K562 (cell line): Measurements from ENCODE around the gene ANAPC2. TPM values are rescaled to one million over a fixed set of nuclear protein-coding genes. Genes with fewer than 3 reads are reported as not detected.

Experiments used
- ATAC-seq: fragments of 200-7000 bp; cut with Tn5 transposase; 3 replicates; pipeline ENCODE4 v1.9.1; 2020; ENCODE audit warnings: moderate library complexity
- BruUV-seq: library from RNA; stranded (reverse); fragments of 400-500 nt; replicated peaks from 2 replicates; lab custom pipeline; 2021; lab: Mats Ljungman, UMichigan
- CTCF ChIA-PET: fragments of 300-600 bp; formaldehyde crosslinking; extraction: SDS; loops from one replicate; lab custom pipeline; 2021; ENCODE audit warnings: low intra/inter-chr PET ratio; lab: Yijun Ruan, JAX
- POLR2A ChIA-PET: fragments of 300-600, 350-650 bp; sonication (Branson Sonifier 250); formaldehyde crosslinking; extraction: SDS; loops from one replicate; lab custom pipeline; 2021; ENCODE audit warnings: antibody characterized with exemption, inconsistent platforms; lab: Yijun Ruan, JAX
- DNase-seq, 4 experiments: peaks; one replicate each; pipeline versions ENCODE4 v3.0.0 to v3.0.0-alpha.2; 2011 to 2018; ENCODE audit warnings: low spot score in 3 of 4, mixed read lengths in 3 of 4; ENCODE audit errors: extremely low read depth in 1 of 4
- FAIRE-seq: peaks from 2 replicates; lab custom pipeline; 2011; peaks lifted over from hg19 to GRCh38; lab: Jason Lieb, UNC
- H2AFZ ChIP-seq: 2 replicates; pipeline ENCODE4 v1.6.0; 2011; ENCODE audit warnings: low read depth, low read length, control low read depth, inconsistent platforms
- H3K27ac ChIP-seq: fragments of 200-600 bp; 3 replicates; pipeline ENCODE4 v1.8.0; 2011; ENCODE audit warnings: low read depth, mild to moderate bottlenecking, control low read depth, inconsistent platforms, low read length, moderate library complexity, mixed read lengths; ENCODE audit errors: extremely low read depth
- H3K27me3 ChIP-seq, 2 experiments: fragments of 300-600 bp in 1 of 2; 2 replicates in 1 of 2; 3 replicates in 1 of 2; pipeline versions ENCODE4 v1.6.0 to v1.8.0; 2011; ENCODE audit warnings: inconsistent platforms in 2 of 2, low read length in 2 of 2, mild to moderate bottlenecking in 1 of 2, mixed read lengths in 1 of 2, moderate library complexity in 1 of 2; ENCODE audit not compliant: control insufficient read depth in 2 of 2, insufficient read depth in 2 of 2
- H3K36me3 ChIP-seq: fragments of 300-600 bp; 3 replicates; pipeline ENCODE4 v1.8.0; 2011; ENCODE audit warnings: mild to moderate bottlenecking, low read length, inconsistent platforms; ENCODE audit not compliant: control insufficient read depth, insufficient read depth
- H3K4me1 ChIP-seq, 2 experiments: fragments of 200-600 bp in 1 of 2; replicated peaks in 1 of 2; 2 replicates in 1 of 2; 3 replicates in 1 of 2; pipeline versions ENCODE4 v1.5.1 to v1.8.0; 2011; ENCODE audit warnings: inconsistent platforms in 2 of 2, low read length in 2 of 2, mild to moderate bottlenecking in 1 of 2, mixed read lengths in 1 of 2, moderate library complexity in 1 of 2; ENCODE audit not compliant: control insufficient read depth in 2 of 2, insufficient read depth in 2 of 2
- H3K4me2 ChIP-seq: 2 replicates; pipeline ENCODE4 v1.6.1; 2011; ENCODE audit warnings: low read length, control low read depth, inconsistent platforms, mixed read lengths; ENCODE audit not compliant: insufficient read depth
- H3K4me3 ChIP-seq: fragments of 200-600 bp; sonication (generic), shearing (Covaris generic); 2 replicates; pipeline ENCODE4 v1.5.1; 2016; ENCODE audit warnings: control low read depth, inconsistent platforms
- H3K79me2 ChIP-seq: fragments of 200-600 bp; 3 replicates; pipeline ENCODE4 v1.8.0; 2011; ENCODE audit warnings: low read length, inconsistent platforms; ENCODE audit not compliant: control insufficient read depth, insufficient read depth
- H3K9ac ChIP-seq, 2 experiments: 2 replicates each; pipeline versions ENCODE4 v1.6.0 to v1.6.1; 2011; ENCODE audit warnings: low read depth in 2 of 2, low read length in 2 of 2, control low read depth in 1 of 2, inconsistent platforms in 1 of 2, mild to moderate bottlenecking in 1 of 2, mixed read lengths in 1 of 2; ENCODE audit not compliant: insufficient read depth in 1 of 2
- H3K9me1 ChIP-seq: one replicate; pipeline ENCODE4 v1.6.0; 2011; ENCODE audit warnings: inconsistent platforms, mild to moderate bottlenecking, low read length, moderate library complexity; ENCODE audit not compliant: control insufficient read depth, insufficient read depth
- H3K9me3 ChIP-seq: replicated peaks from 2 replicates; pipeline ENCODE4 v1.5.1; 2011; ENCODE audit warnings: low read depth, low read length, inconsistent platforms; ENCODE audit not compliant: control insufficient read depth, insufficient read depth
- H4K20me1 ChIP-seq: replicated peaks from 2 replicates; pipeline ENCODE4 v1.6.1; 2011; ENCODE audit warnings: low read length, inconsistent platforms, mixed read lengths; ENCODE audit not compliant: control insufficient read depth, insufficient read depth
- ILK ChIP-seq: fragments of 450-650 bp; IDR thresholded peaks from 2 replicates; pipeline ENCODE4 v1.6.1; 2016; ENCODE audit warnings: missing genetic modification characterization, low read depth, mild to moderate bottlenecking, missing compliant biosample characterization, moderate library complexity, borderline replicate concordance
- NR2C1 ChIP-seq, 2 experiments: fragments of 450-650 bp; IDR thresholded peaks; 2 replicates each; pipeline ENCODE4 v1.6.1; 2017; ENCODE audit warnings: mild to moderate bottlenecking in 2 of 2, antibody characterized with exemption in 1 of 2, inconsistent platforms in 1 of 2, missing compliant biosample characterization in 1 of 2, missing genetic modification characterization in 1 of 2
- NR2C2 ChIP-seq, 2 experiments: fragments of 200-800 bp in 1 of 2; sonication (Bioruptor generic) in 1 of 2; sonication (generic) in 1 of 2; formaldehyde crosslinking in 1 of 2; IDR thresholded peaks; 2 replicates each; pipeline versions ENCODE4 v1.6.1 to v1.8.0; 2016 to 2022; ENCODE audit warnings: mild to moderate bottlenecking in 1 of 2, missing compliant biosample characterization in 1 of 2, missing genetic modification characterization in 1 of 2, missing genetic modification reagents in 1 of 2
- NRF1 ChIP-seq, 2 experiments: fragments of 450-650 bp; IDR thresholded peaks in 1 of 2; conservative IDR thresholded peaks in 1 of 2; 2 replicates each; pipeline ENCODE4 v1.6.1; 2014; ENCODE audit warnings: mild to moderate bottlenecking in 2 of 2
- PBX2 ChIP-seq, 2 experiments: IDR thresholded peaks in 1 of 2; conservative IDR thresholded peaks in 1 of 2; 2 replicates each; pipeline ENCODE4 v1.6.1; 2016; ENCODE audit warnings: low read depth in 2 of 2, mild to moderate bottlenecking in 1 of 2, missing compliant biosample characterization in 1 of 2, missing genetic modification characterization in 1 of 2, moderate library complexity in 1 of 2
- POLR2G ChIP-seq: fragments of 200-400 bp; formaldehyde crosslinking; IDR thresholded peaks from 2 replicates; pipeline ENCODE4 v1.6.1; 2017; ENCODE audit warnings: low read depth, mild to moderate bottlenecking, antibody characterized with exemption, low read length, moderate library complexity
- TRIM28 ChIP-seq: fragments of 450-650 bp; IDR thresholded peaks from 2 replicates; pipeline ENCODE4 v1.6.1; 2017
- ZBED1 ChIP-seq: IDR thresholded peaks from 2 replicates; pipeline ENCODE4 v1.6.1; 2014
- ZFP1 ChIP-seq: fragments of 450-650 bp; formaldehyde crosslinking; IDR thresholded peaks from 2 replicates; pipeline ENCODE4 v1.4.0; 2020; ENCODE audit warnings: mild to moderate bottlenecking, mixed read lengths
- ZNF324 ChIP-seq: fragments of 250-450 bp; sonication (Bioruptor Pico); IDR thresholded peaks from 2 replicates; pipeline ENCODE4 v1.4.0; 2020; ENCODE audit warnings: mild to moderate bottlenecking
- ZNF41 ChIP-seq: fragments of 250-450 bp; sonication (Bioruptor Pico); conservative IDR thresholded peaks from 2 replicates; pipeline ENCODE4 v1.4.0; 2020; ENCODE audit warnings: mild to moderate bottlenecking
- WGBS: fragments of 100-300 bp; shearing (Covaris generic); methylation state at CpG from one replicate; pipeline ENCODE4 v1.1.6; 2016; ENCODE audit warnings: low coverage, mixed read lengths; ENCODE audit not compliant: insufficient coverage; ENCODE audit errors: missing lambda C conversion rate; 5-methylcytosine and 5-hydroxymethylcytosine counted together
- in situ Hi-C: fragments of 300-500 bp; cut with MboI; formaldehyde crosslinking; loops from 4 replicates; pipeline ENCODE4 v1.15.0; 2018; ENCODE audit warnings: inconsistent platforms, mixed read lengths
- intact Hi-C: fragments of 100-400 bp; cut with micrococcal nuclease; formaldehyde crosslinking; loops from 2 replicates; pipeline ENCODE4 v1.14.2; 2022
- polyA plus RNA-seq, 8 experiments: library from polyadenylated mRNA; depleted of rRNA in 4 of 8; stranded (reverse) in 5 of 8; unstranded in 3 of 8; fragments of >200 nt; fragmentation: Nextera tagmentation in 2 of 8; fragmentation: Illumina TruSeq in 1 of 8; extraction: Ambion mirVana in 2 of 8; extraction: Trizol in 1 of 8; gene quantifications; 2 replicates each; pipeline versions ENCODE4 v1.2.1 to v1.2.3, GENCODE V29; 2011 to 2014; ENCODE audit warnings: inconsistent platforms in 1 of 8, missing spikeins in 1 of 8
- total RNA-seq, 7 experiments: library from RNA; depleted of rRNA in 6 of 7; stranded (reverse); fragments of >200 nt in 6 of 7; fragmentation: Illumina TruSeq in 2 of 7; extraction: Trizol in 2 of 7; gene quantifications; 2 replicates each; pipeline versions ENCODE4 v1.2.1 to v1.2.3, GENCODE V29; 2011 to 2021; ENCODE audit warnings: low replicate concordance in 1 of 7

The ANAPC2 gene
- total and polyA plus RNA-seq, 9 of the 15 experiments (the other 6 are each of a cell fraction or from before 2014, with no cell fraction given) = 0.11 to 56.5 (median 17.1) TPM; not detected in 1

GRCh38 chr9:137232101-137232500, 43.7 kb upstream of the ANAPC2 start:
- intact Hi-C loops = no loop called here
- no peaks in the 10 kb centered on the region for H3K36me3 ChIP-seq
- ChIA-PET POLR2A (interaction anchor here (0.5 to 1.1 kb wide), 3 partner anchors 9 to 136 kb away, joined by 3 to 6 read pairs (median 3); partner anchors contain the start of gene TUBB4B), CTCF (no interaction called here)
- no peaks in the 10 kb centered on the region for H3K27me3 ChIP-seq
- H3K4me3 ChIP-seq = no peak overlapping the region
- H3K9me3 ChIP-seq = no peaks in the 10 kb centered on the region
- ATAC-seq = no peak
- TF ChIP-seq POLR2G = peak; percentile 17; the same call in 1 of the 2 replicates
- no peak for TF ChIP-seq NRF1 (conservative IDR thresholded peaks at IDR 0.05 in 1 of 2, IDR thresholded peaks at IDR 0.05 in 1 of 2)
- WGBS = 68% methylated on average over 10 of the region's 10 CpGs
- in situ Hi-C loops = loop anchor here (25.0 kb wide), 1 partner anchor 445 kb away; the partner anchor contains the start of genes CCDC183 and TMEM141
- peaks cover 4% of the 10 kb centered on the region for H3K9me1 ChIP-seq
- H3K4me1 ChIP-seq = peaks cover 23 to 100% of the 10 kb centered on the region in 2 experiments
- no peak for FAIRE-seq
- no peak overlapping the region for H2AFZ ChIP-seq
- peak overlapping the region in 1 of 2 experiments; percentile 36; a peak in 1 of 4 replicates for H3K9ac ChIP-seq
- no TSS peak for BruUV-seq
- H3K4me2 ChIP-seq = no peak overlapping the region
- DNase-seq = no peak
- no peaks in the 10 kb centered on the region for H4K20me1 ChIP-seq
- H3K79me2 ChIP-seq = no peaks in the 10 kb centered on the region; the same call in 2 of the 3 replicates
- no peak overlapping the region for H3K27ac ChIP-seq

GRCh38 chr9:137231372-137232039, 43.1 kb upstream of the ANAPC2 start:
- no peak overlapping the region for H2AFZ ChIP-seq
- H3K9me1 ChIP-seq = peaks cover 4% of the 10 kb centered on the region
- ATAC-seq (no peak), FAIRE-seq (no peak), DNase-seq (no peak)
- H3K9ac ChIP-seq = peak overlapping the region in 1 of 2 experiments; percentile 63; a peak in 1 of 4 replicates
- no peak overlapping the region for H3K4me2 ChIP-seq
- no TSS peak for BruUV-seq
- no peaks in the 10 kb centered on the region for H3K9me3 ChIP-seq
- POLR2A ChIA-PET = interaction anchor here (0.6 kb wide), 2 partner anchors 383 to 730 kb away, joined by 3 read pairs; no protein-coding TSS in a partner anchor
- CTCF ChIA-PET = no interaction called here
- no peaks in the 10 kb centered on the region for H3K36me3 ChIP-seq
- 74% methylated on average over 17 of the region's 23 CpGs for WGBS
- no peak overlapping the region for H3K4me3 ChIP-seq
- H3K27ac ChIP-seq = no peak overlapping the region
- H3K79me2 ChIP-seq = no peaks in the 10 kb centered on the region
- no peaks in the 10 kb centered on the region for H3K27me3 ChIP-seq
- in situ Hi-C loops (loop anchor here (25.0 kb wide), 1 partner anchor 444 kb away; the partner anchor contains the start of genes CCDC183 and TMEM141), intact Hi-C loops (no loop called here)
- H3K4me1 ChIP-seq = peaks cover 18 to 100% of the 10 kb centered on the region in 2 experiments
- H4K20me1 ChIP-seq = no peaks in the 10 kb centered on the region
- TF ChIP-seq TRIM28 (no peak), ZFP1 (CRISPR knock-in tag) (no peak), ZNF324 (CRISPR knock-in tag) (no peak), ZNF41 (no peak), ILK (no peak), NR2C2 (CRISPR knock-in tag; IDR thresholded peaks at IDR 0.05) (0 out of 2 replicates have a peak, but pooled peaks have one; percentile 53), NR2C2 (tag; IDR thresholded peaks at IDR 0.05) (peak; percentile 51; the same call in 1 of the 2 replicates), NR2C1 (IDR thresholded peaks at IDR 0.05) (peak; percentile 68; the same call in 1 of the 2 replicates), NR2C1 (tag; IDR thresholded peaks at IDR 0.05) (peak; percentile 71), PBX2 (CRISPR knock-in tag; IDR thresholded peaks at IDR 0.05; ENCODE audit: low read depth) (no peak), PBX2 (tag; conservative IDR thresholded peaks at IDR 0.05; ENCODE audit: low read depth) (no peak), ZBED1 (no peak)
